Stimulated activated naive CD8-positive, alpha-beta T cell treated with anti-CD3 and anti-CD28 coated beads, Interleukin-15, amount 100 ng/mL, for 72 hours (primary cell): ENCODE measurements around the gene SEC11A.
"Not testable (repeated sequence)": the region's sequence is repeated elsewhere in the genome, so short reads cannot be mapped to it uniquely, and the experiment has no call there.

Experiments
- ATAC-seq: fragments of 150-1000 bp; cut with Tn5 transposase; 2 replicates; pipeline ENCODE4 v1.10.0; 2021; ENCODE audit warnings: mild to moderate bottlenecking, moderate library complexity
- DNase-seq, 2 donors: peaks; one replicate each; pipeline ENCODE4 v3.0.0; 2021 to 2022
- H3K27ac Mint-ChIP-seq, 2 donors: one replicate each; pipeline ENCODE4 v1.8.0; 2022; ENCODE audit warnings: mild to moderate bottlenecking in 2 of 2, mixed read lengths in 2 of 2, moderate library complexity in 2 of 2
- H3K27me3 Mint-ChIP-seq: one replicate; pipeline ENCODE4 v1.8.0; 2022; ENCODE audit warnings: mixed read lengths
- H3K4me1 Mint-ChIP-seq: one replicate; pipeline ENCODE4 v1.8.0; 2022; ENCODE audit warnings: mild to moderate bottlenecking, mixed read lengths
- H3K4me3 Mint-ChIP-seq, 2 donors: one replicate each; pipeline ENCODE4 v1.8.0; 2022; ENCODE audit warnings: mild to moderate bottlenecking in 2 of 2, mixed read lengths in 2 of 2, moderate library complexity in 1 of 2
- H3K9me3 Mint-ChIP-seq, 2 donors: one replicate each; pipeline ENCODE4 v1.8.0; 2022; ENCODE audit warnings: mixed read lengths in 2 of 2

Gene SEC11A

GRCh38 chr15:84715441-84716035, 401 bp downstream of the SEC11A start:
- peak; percentile 27 to 49 for DNase-seq

GRCh38 chr15:84714821-84715220, 1.1 kb downstream of the SEC11A start:
- DNase-seq: no peak
- H3K27me3 Mint-ChIP-seq: no peaks in the 10 kb centered on the region
- peak overlapping the region in 1 of 2 donors; percentile 99 for H3K27ac Mint-ChIP-seq
- peak overlapping the region; percentile 87 to 94 for H3K4me3 Mint-ChIP-seq
- H3K4me1 Mint-ChIP-seq: peaks cover 48% of the 10 kb centered on the region
- no peak for ATAC-seq
- H3K9me3 Mint-ChIP-seq: no peaks in the 10 kb centered on the region

More at GRCh38 chr15:84715441-84716035, 401 bp downstream of the SEC11A start:
- peaks cover 48% of the 10 kb centered on the region for H3K4me1 Mint-ChIP-seq
- H3K9me3 Mint-ChIP-seq: no peaks in the 10 kb centered on the region
- H3K27ac Mint-ChIP-seq: peak overlapping the region; percentile 99
- no peaks in the 10 kb centered on the region for H3K27me3 Mint-ChIP-seq
- ATAC-seq: peak; percentile 31
- peak overlapping the region; percentile 87 to 94 for H3K4me3 Mint-ChIP-seq

DNA sequence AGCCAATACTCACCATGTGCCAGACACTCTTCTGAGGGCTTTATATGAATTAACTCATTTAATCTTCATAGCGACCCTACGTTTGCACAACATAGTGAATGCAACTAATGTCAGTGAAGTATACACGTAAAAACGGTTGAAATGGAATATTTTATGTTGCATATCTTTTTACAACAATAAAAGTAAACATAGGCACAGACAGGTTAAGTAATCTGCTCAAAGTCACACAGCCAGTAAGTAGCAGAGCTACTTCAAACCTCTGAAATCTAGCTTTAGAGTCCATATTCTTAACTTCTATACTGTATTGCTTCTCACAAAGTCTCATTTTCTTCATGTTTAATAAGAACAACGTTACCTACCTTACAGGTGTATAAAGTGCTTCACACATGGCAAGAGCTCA, 1.6 kb downstream of the SEC11A start:
- Mint-ChIP-seq H3K27ac (no peak overlapping the region), H3K27me3 (no peaks in the 10 kb centered on the region), H3K9me3 (no peaks in the 10 kb centered on the region), H3K4me1 (peaks cover 48% of the 10 kb centered on the region), H3K4me3 (peak overlapping the region; percentile 87 to 94)
- ATAC-seq (no peak), DNase-seq (no peak)

- no peak overlapping the region for H3K27ac Mint-ChIP-seq
- H3K4me1 Mint-ChIP-seq: peaks cover 67% of the 10 kb centered on the region
- ATAC-seq (no peak), DNase-seq (no peak)
- no peaks in the 10 kb centered on the region for H3K9me3 Mint-ChIP-seq
- no peak overlapping the region for H3K4me3 Mint-ChIP-seq
- H3K27me3 Mint-ChIP-seq: no peaks in the 10 kb centered on the region
These were observed 12.1 kb downstream of the SEC11A start for GRCh38 chr15:84703808-84704207.

DNA sequence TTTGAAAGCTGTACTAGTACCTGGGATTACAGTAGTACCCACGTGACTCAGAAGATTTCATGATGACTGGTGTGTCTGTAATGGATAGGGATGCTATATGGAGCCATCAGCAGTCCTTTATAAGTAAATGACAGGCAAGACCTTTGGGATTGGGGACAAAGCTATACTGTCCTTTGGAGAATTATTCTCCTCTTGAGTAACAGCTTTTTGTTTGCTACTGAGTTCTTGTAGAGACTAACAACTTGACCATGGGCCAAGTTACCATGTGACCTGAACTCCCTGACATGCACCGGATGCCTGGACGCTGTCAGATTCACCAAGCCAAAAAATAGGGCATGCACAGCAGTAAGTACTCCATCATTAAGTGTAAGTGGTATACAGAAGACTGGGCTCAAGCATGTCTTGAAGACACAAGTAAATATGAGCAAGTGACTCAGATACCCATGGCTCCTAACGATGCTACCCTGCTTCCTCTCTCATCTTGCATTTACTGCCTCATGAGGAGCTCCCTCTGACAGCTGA, 12.9 kb downstream of the SEC11A start:
- ATAC-seq (no peak), DNase-seq (no peak)
- Mint-ChIP-seq H3K27ac (no peak overlapping the region), H3K4me3 (no peak overlapping the region), H3K27me3 (no peaks in the 10 kb centered on the region), H3K9me3 (no peaks in the 10 kb centered on the region), H3K4me1 (peaks cover 63% of the 10 kb centered on the region)

DNA sequence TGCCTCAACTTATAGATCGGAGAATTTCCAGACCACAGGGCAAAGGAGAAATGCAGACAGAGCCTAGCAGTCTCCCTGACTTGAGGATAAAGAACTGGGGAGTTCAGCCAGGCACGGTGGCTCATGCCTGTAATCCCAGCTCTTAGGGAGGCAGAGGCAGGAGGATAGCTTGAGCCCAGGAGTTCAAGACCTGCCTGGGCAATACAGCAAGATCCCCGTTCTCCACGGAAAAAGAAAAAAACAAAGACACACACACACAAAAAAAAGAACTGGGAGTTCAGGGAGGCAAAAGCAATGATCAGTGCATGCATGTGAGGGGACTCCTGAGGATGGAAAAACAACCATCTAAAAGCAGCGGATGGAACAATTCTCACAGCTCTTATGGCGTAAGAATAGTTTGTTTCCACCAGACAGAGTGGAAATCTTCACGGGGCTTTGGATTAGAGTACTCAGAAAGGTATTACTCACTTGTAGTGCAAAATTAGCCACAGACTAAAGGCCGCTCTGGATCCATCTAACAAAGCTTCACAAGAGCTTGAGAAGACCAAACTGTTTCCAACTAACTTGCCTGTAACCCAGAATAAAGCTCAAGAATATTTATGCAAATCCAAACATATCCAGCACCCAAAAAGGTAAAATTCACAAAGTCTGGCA, 16.3 kb downstream of the SEC11A start:
- H3K27ac Mint-ChIP-seq: no peak overlapping the region
- no peak for ATAC-seq
- H3K4me3 Mint-ChIP-seq: no peak overlapping the region

DNA sequence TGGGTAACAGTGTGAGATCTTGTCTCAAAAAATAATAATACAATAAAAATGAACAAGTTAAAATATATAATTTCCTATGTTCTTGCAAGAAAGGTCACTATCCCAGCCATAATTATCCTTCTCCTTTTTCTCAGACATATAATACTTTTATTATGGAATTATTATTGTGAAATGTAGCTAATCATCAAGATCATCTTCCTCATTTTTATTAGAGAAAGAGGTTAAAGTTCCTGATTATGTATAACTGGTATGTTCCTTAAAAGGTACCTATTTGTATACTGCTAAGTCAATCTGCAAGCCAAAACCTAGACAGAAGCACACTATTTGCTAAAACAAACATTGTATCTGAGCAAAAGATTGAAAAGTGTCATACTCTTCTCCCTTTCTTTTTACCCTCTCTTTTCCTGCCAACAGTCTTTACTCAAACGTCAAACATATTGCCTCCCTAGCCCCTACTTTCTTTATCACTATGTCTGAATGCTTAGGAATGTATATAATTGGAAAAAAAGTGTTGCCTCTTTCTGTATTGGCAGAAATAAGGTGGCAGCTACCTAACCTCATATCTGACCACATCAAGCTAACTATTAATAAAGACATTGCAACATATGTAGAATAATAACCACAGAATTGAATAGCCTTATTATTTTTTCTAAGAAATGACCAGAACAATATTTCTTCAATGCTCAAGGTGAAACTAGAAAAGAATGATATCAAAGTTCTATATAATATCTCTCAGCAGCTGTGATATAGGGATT, 18.5 kb downstream of the SEC11A start:
- Mint-ChIP-seq H3K27ac (peak overlapping the region in 1 of 2 donors; percentile 61), H3K4me1 (peaks cover 34% of the 10 kb centered on the region), H3K4me3 (no peak overlapping the region), H3K27me3 (no peaks in the 10 kb centered on the region), H3K9me3 (no peaks in the 10 kb centered on the region)
- no peak for DNase-seq
- ATAC-seq: no peak

More for the DNA sequence above, 16.3 kb downstream of the SEC11A start:
- no peaks in the 10 kb centered on the region for H3K9me3 Mint-ChIP-seq
- H3K4me1 Mint-ChIP-seq: peaks cover 51% of the 10 kb centered on the region
- H3K27me3 Mint-ChIP-seq: no peaks in the 10 kb centered on the region
- no peak for DNase-seq

GRCh38 chr15:84696757-84697156, 19.2 kb downstream of the SEC11A start:
- ATAC-seq: no peak

DNA sequence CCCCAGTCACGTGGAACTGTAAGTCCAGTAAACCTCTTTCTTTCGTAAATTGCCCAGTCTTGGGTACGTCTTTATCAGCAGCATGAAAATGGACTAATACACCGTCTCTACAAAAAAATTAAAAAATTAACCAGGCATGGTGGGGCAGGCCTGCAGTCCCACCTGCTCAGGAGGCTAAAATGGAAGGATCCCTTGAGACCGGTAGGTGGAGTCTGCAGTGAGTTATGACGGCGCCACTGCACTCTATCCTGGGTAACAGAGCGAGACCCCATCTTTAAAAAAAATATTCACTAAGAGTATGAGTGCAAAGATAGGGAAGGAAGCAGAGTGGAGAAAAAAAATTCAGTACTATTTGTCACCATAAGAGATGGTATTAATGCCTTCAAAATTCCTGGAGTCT, 25.6 kb downstream of the SEC11A start:
- peaks cover 17% of the 10 kb centered on the region for H3K4me1 Mint-ChIP-seq
- no peak overlapping the region for H3K27ac Mint-ChIP-seq
- no peak overlapping the region for H3K4me3 Mint-ChIP-seq
- ATAC-seq (no peak), DNase-seq (no peak)
- peaks cover 5 to 7% of the 10 kb centered on the region in 2 donors for H3K9me3 Mint-ChIP-seq
- H3K27me3 Mint-ChIP-seq: no peaks in the 10 kb centered on the region

More at GRCh38 chr15:84696757-84697156, 19.2 kb downstream of the SEC11A start:
- H3K9me3 Mint-ChIP-seq: no peaks in the 10 kb centered on the region
- no peak overlapping the region for H3K4me3 Mint-ChIP-seq
- no peak overlapping the region for H3K27ac Mint-ChIP-seq
- no peaks in the 10 kb centered on the region for H3K27me3 Mint-ChIP-seq
- no peak for DNase-seq
- peaks cover 39% of the 10 kb centered on the region for H3K4me1 Mint-ChIP-seq

DNA sequence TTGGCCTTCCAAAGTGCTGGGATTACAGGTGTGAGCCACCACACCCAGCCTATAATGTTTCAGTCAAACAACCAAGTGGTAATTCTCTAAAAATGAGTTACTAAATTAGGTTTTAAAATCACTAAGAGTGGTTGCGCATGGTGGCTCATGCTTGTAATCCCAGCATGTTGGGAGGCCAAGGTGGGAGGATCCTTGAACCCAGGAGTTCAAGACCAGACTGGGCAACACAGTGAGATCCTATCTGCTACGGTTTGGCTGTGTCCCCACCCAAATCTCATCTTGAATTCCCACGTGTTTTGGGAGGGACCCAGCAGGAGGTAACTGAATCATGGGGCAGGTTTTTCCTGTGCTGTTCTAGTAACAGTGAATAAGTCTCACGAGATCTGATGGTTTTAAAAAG, 26.1 kb downstream of the SEC11A start:
- Mint-ChIP-seq H3K9me3 (peaks cover 5 to 7% of the 10 kb centered on the region in 2 donors), H3K4me3 (no peak overlapping the region), H3K4me1 (peaks cover 17% of the 10 kb centered on the region), H3K27me3 (no peaks in the 10 kb centered on the region), H3K27ac (no peak overlapping the region)
- DNase-seq: no peak
- ATAC-seq: no peak

- H3K4me1 Mint-ChIP-seq: peaks cover 15% of the 10 kb centered on the region
- H3K27me3 Mint-ChIP-seq, H3K27ac Mint-ChIP-seq, DNase-seq, ATAC-seq, H3K9me3 Mint-ChIP-seq, H3K4me3 Mint-ChIP-seq: not testable (repeated sequence)
These were observed 29.5 kb downstream of the SEC11A start for GRCh38 chr15:84686446-84686845.

GRCh38 chr15:84685304-84685703, 30.6 kb downstream of the SEC11A start:
- Mint-ChIP-seq H3K4me3 (no peak overlapping the region), H3K27me3 (no peaks in the 10 kb centered on the region), H3K9me3 (peaks cover 4 to 5% of the 10 kb centered on the region in 2 donors), H3K4me1 (peaks cover 11% of the 10 kb centered on the region), H3K27ac (peak overlapping the region in 1 of 2 donors; percentile 59)
- ATAC-seq (no peak), DNase-seq (no peak)

- H3K27ac Mint-ChIP-seq: no peak overlapping the region
- no peaks in the 10 kb centered on the region for H3K27me3 Mint-ChIP-seq
- no peak for DNase-seq
- H3K4me1 Mint-ChIP-seq: peaks cover 8% of the 10 kb centered on the region
- no peaks in the 10 kb centered on the region for H3K9me3 Mint-ChIP-seq
- no peak overlapping the region for H3K4me3 Mint-ChIP-seq
- ATAC-seq: no peak
These were observed 31.8 kb downstream of the SEC11A start for GRCh38 chr15:84684092-84684491.

- H3K27ac Mint-ChIP-seq: no peak overlapping the region
- DNase-seq: no peak
These were observed 34.1 kb downstream of the SEC11A start for GRCh38 chr15:84681831-84682230.

GRCh38 chr15:84671211-84671610, 44.7 kb downstream of the SEC11A start:
- Mint-ChIP-seq H3K9me3 (no peaks in the 10 kb centered on the region), H3K27ac (peak overlapping the region in 1 of 2 donors; percentile 53), H3K4me1 (peaks cover 27% of the 10 kb centered on the region), H3K4me3 (no peak overlapping the region), H3K27me3 (no peaks in the 10 kb centered on the region)
- DNase-seq: no peak
- no peak for ATAC-seq

More at GRCh38 chr15:84681831-84682230, 34.1 kb downstream of the SEC11A start:
- Mint-ChIP-seq H3K4me1 (peaks cover 8% of the 10 kb centered on the region), H3K27me3 (no peaks in the 10 kb centered on the region), H3K4me3 (no peak overlapping the region), H3K9me3 (no peaks in the 10 kb centered on the region)
- peak; percentile 46 for ATAC-seq

- Mint-ChIP-seq H3K27me3 (no peaks in the 10 kb centered on the region), H3K4me1 (peaks cover 27% of the 10 kb centered on the region), H3K4me3 (no peak overlapping the region), H3K27ac (peak overlapping the region in 1 of 2 donors; percentile 4), H3K9me3 (no peaks in the 10 kb centered on the region)
- peak; percentile 66 for ATAC-seq
- peak in 1 of 2 donors; percentile 44 for DNase-seq
These were observed 46.2 kb downstream of the SEC11A start for GRCh38 chr15:84669726-84670125.
